Left forelimb (tissue), 1 donor: ENCODE data around the gene SLX9.

Experiments used
- DNase-seq: peaks from one replicate; pipeline ENCODE4 v3.0.0-alpha.2; 2018; ENCODE audit warnings: low spot score

The SLX9 gene

DNA sequence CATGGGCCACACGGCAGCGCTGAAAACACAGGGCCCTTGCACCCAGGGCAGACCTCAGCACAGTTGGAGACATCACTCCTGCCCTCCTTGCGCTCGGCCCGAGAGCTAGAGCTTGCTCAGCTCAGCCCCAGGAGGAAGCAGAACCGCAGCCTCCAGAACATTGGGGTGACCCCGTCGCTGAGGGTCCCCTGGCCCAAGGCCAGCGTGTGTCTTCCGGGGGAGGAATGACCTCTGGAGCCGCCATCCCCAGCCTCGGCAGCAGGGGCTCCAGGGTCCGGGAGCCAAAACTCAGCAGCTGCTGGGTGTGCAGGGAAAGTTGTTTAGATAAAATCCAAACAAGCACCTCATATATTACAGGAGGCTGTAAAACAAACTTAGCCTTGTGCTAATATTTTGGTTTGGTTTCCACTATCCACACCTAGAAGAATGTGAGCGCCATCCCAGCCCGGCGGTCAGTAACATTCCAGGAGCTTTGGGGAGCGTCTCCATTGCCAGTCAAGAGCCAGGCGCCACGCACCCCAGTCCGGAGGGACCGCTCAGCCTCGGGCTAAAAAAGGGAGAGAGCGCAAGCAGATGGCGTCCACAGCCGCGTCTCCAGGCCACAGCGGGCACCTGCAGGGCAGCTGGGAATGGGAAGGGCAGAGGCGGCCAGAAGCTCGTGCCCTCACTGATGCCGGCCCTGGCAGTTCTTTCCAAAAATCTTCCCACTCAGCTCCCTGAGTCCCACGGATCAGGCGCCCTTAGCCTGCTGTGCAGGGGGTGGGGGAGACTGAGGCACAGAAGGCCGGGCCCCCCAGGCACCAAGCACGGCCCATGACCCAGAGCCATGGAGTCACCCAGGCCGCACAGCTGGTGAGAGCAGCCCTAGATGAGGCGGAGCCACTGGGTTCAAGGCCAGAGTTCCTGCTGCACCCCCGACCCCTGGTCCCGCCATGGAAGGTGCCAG is 52.0 kb downstream of the SLX9 start:
- no peak for DNase-seq

DNA sequence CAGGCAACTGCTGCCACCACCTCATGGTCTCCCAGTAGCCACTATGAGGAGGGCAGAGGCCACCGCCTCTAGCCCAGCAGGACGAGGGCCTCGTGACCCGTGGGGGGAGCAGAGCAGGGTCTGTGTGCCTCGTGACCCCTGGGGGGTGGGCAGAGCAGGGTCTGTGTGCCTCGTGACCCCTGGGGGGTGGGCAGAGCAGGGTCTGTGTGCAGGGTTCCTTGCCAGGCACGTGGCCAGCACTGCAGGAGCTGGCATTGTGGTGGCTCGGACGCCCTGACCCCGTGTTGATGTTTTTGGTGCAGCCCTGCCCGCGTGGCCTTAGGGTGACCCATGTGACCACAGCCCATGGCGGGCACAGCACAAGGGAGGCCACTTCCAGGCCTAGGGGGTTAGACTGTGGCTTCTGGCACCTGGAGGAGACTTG is 52.8 kb downstream of the SLX9 start:
- no peak for DNase-seq

DNA sequence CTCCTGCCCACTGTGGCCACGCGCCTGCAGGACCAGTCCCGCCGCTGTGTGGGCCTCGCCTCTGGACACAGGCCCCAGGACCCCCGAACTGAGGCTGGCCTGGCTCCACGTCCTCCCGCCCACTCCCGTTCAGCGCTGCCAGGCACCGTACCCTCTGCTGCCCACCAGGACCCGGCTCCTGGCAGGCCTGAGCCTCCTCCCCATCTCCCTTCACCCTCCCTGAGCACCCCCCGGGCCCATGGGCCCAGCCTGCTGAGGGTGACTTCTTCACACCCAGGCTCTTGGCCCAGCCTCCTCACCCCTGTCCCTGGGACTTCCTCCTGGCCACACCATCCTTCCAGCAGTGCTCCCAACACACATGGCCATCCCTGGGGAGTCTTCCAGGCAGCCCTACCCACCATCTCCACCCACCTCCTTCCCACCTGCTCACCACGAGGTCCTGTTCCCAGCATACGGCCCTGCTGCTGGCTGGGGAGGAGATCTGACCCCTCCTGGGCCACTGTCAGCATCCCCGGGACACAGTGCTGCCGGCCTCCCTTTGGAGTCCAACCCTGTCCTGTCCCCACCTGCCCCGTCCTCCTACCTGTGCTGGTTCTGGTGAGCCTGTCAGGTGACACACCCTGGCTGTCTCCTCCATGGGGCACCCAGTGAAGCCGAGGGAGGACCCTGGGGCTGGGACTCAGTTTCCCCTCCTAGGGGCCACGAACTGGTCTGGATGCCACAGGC is 53.7 kb downstream of the SLX9 start:
- no peak for DNase-seq

DNA sequence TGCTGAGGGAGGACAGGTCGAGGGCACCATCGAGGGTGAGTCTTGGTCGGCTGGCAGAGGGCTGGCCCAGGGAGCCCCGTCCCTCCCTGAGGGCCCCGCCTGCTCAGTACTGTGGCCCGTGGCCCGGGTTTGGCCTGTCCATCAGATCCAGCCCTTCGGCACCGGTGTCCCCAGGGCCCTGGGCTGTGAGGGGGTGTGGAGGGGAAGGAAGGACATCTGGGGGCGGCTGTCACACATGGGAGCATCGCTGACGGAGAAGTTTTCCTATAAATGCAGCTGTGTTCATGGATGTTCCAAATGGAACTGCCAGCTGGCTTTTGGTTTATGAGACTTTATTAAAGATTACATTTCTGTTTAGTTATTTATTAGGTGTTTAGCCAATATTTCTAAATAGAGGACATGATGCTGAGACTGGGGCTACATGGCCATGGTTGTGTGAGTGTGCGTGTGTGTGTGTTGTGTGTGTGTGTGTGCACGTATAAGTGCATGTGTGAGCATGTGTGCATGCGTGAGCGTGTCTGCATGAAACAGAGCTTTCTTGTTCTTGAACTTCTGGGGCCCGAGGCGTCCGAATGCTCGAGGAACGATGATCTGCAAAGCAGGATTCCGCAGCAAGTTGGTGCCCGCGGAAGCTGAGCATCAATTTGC is 54.3 kb downstream of the SLX9 start:
- DNase-seq, result peak; percentile 87

DNA sequence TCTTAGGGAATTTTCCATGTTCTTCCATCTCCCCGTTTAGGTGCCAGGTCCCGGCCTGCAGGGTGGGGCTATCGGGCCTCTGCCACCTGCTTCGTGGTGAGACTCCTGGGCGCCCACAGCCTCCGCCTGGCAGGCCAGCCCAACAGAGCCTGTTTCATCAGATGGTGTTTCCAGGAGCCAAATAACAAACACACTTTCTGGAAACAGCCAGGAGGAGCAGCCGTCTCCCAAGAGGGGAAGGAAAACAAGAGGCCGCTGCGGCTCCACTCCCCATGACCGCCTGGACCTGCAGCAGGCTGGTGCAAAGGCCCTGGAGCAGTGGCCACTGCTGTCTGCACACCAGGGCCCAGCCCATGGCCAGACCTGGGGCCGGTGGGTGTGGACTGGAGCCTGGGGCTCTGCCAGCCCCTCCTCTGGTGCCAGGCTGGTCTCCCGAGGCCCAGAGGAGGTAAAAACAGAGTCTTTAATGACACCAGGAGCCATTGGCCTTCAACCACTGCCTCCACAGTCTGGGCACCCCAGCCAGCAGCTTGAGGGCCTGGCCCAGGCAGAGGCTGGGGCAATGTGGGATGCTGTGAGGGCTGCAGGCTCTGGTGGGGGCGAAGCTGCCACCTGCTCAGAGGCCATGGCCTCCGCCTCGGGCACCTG is 55.0 kb downstream of the SLX9 start:
- DNase-seq, result no peak

DNA sequence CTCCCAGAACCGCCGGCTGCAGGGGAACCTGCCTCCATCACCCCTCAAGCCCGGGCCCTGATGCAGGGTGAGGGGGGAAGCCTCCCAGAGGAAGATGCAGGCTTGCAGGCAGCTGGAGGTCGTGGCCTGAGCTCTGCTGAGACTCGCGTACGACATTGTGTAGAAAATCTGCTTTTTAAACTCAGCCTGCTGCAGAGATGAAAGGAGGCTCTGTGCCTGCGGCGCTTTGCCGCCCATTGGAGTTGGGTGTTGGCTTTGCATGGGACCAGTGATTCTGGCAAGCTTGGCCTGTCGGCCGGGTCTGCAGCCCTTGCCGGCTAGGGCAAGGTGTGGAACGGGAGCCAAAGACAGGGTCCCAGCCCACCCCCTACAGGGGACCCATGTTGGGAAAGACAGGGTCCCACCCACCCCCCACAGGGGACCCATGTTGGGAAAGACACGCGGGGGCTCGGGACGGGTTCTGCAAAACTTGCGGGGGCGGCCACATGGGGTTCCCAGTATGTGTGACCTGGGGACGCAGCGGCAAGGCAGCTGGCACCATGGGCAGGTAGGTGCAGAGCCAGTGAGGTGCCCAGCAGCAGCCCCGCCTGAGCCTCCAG is 55.6 kb downstream of the SLX9 start:
- no peak for DNase-seq

DNA sequence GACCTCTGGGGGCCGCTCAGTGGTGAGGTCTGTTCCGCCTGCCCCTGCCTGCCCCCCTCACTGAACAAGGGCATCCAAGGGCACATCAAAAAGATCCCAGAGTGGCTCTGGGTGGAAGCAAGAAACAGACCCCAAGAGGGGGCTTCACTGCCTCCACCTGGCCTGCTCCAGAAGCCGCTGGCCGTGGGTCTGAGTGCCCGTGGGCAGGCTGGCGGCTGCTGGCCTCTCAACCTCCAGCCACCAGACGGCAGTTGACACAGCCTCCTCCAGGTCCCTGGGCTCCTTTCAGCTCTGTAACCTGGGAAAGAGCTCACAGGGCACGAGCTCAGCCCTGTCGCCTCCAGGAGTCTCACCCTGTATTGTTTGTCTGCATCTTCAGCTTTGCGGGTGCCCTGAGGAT is 56.3 kb downstream of the SLX9 start:
- DNase-seq, result no peak

DNA sequence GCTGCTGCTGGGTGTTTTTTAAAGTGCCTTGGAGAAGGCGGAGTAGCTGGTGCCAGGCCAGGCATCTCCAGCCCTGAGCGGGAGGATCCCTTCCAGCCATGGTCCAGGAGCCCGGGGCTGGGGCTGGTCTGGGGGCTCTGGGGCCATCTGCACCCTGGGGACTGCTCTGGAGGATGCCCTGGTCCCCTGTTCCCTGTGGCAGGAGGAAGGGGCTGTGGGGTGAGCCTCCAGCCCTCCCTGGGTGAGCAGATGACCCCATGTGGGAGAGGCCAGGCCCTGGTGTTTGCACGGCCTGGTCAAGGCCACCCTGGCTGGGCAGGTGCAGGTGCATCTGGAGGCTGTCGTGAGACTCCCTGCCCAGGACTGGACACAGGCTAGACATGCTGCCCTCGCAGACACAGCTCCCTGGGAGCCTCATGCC is 56.7 kb downstream of the SLX9 start:
- DNase-seq, result no peak

DNA sequence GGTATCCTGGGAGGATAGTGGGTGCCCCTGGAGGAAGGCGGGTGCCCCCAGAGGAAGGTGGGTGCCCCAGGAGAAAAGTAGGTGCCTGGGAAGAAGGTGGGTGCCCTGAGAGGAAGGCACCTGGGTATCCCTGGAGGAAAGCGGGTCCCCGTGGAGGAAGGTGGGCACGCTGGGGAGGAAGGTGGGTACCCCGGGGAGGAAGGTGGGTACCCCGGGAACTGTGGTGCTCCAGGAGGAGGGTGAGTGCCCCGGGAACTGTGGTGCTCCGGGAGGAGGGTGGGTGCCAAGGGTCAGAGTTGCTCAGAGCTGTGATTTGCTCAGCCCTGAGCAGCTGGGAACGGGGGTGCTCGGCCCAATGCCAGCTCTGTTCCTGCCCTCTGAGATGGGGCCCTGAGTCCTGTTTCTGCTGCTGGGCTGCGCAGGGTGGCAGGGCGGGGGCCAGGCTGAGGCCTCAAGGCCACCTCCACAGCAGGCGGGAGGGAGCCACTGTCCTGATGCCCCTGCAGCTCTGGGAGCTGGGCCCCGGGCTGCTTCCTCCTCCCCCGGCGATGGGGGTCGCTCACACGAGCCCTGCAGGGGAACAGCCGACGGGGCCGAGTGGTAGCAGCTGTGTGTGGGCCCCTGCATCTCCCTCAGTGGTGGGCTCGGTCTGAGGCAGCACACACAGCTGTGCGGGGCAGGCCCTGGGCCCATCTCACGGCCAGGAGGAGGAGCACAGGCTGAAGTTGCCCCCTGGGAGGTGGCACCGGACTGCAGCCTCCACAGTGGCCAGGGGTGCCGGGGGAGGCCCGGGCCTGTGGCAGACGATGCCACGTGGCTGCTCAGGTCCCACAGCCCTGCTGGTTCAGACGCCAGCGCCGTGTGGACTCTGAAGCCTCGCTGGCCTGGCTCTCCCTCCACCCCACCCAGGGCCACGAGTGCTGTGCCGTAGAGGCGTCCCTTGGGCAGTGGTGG is 57.4 kb downstream of the SLX9 start:
- no peak for DNase-seq

DNA sequence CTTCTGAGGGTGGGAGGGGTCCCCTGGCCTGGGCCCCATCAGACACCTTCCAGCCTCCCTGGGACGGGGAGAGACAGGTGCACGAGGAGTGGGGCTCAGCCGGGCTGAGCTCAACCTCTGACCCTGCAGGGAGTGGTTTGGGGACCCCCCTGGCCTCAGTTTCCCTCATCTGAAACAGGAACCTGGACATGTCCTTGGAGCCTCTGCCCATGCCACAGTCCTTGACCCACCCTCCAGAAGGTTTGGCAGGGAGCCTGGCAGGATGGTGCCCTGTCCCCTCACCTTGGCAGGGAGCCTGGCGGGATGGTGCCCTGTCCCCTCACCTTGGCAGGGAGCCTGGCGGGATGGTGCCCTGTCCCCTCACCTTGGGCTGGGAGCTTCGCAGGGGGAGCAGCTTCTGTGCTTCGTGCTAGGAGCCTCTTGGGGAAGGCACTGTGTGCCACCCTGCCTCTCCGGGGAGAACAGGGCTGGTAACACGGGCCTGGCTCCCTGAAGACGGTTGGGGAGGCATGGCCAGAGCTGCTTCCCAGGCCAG is 58.3 kb downstream of the SLX9 start:
- no peak for DNase-seq

DNA sequence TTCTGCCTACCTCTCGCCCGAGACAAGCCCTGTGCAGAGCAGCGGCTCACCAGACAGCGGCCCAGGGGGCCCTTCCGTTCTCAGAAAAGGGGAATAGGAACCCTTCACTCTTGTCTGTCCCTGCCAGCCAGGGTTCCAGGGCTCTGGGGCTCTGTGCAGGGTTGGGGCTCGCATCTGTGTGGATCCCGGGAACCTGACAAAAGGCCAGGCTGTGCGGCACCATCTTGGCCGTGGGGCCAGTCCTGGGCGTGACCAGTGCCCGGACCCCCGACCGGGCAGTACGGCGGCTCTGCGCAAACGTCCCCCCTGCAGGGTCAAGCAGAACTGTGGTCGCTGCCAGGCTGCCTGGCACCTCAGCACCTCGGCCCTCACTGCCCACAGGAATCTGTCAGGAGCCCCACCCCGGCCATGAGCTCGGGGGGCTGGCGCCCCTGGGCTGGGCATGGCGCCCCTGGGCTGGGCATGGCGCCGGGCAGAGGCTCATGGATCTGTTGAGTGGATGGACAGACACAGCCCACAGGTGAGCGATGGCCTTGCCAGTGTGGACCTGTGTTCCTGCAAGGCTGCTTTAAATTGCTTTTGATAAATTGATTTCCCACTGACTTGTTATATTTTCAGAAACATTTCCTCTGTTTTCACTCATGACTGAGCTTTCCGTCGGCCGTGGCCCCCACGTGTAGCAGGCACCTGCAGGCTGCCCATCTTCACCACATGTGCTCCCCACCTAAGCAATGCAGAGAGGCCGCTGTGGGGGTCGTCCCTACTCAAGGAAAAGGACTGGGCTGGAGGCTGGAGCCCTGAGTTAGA is 59.0 kb downstream of the SLX9 start:
- DNase-seq, result no peak

DNA sequence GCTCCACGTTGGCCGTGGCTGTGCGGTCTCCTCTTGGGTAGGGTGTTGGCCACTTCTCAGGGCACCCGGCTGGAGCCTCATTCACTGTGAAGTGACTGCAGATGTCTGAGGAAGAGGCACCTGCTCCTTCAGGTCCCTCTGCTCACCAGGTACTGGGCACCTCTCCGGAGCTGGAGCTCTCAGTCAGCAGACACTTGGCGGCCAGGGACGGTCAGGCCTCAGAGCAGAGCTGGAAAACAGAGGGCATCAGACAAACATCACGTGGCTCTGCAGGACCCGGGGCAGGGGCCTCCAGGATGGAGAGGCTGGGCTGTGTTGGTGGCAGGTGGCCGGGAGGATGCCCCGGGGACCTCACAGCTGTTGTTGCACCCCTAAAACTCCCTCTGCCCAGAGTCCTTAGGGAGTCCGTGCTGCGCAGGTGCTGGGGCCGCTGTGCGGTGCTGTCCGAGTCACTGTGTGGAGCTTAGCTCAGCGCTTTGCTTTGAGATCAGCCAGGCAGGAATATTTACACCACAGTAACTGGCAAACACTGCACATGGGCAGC is 59.7 kb downstream of the SLX9 start:
- no peak for DNase-seq

DNA sequence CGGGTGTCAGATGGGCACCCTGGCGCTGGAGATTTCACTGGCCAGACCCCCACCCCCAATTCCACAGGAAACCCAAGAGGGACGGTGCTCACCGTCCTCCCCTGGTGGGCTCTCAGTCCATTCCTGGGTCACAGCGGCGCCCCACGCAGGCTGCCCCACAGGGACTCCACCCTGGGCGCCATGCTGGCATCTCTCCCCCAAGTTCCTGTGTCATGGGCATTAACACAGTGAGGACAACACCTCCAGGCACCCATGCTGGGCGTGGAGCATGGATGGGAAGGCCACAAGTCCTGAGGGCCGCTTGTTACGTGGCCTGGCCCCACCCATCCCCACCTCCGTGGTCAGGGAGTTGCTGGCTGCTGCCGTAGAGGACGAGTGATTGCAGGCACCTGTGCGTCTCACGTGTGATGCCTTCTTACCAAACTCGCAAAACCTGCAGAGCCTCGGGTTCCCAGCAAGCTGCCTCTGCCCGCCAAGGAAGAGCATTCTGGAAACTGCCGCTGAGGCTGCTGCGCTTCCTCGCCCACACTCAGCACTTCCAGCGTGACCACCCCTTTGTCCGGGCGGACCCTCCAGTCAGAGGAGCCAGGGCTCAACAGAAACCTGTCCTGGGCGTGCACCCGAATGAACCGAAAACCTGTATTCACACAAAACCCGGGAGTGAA is 60.3 kb downstream of the SLX9 start:
- DNase-seq, result no peak

DNA sequence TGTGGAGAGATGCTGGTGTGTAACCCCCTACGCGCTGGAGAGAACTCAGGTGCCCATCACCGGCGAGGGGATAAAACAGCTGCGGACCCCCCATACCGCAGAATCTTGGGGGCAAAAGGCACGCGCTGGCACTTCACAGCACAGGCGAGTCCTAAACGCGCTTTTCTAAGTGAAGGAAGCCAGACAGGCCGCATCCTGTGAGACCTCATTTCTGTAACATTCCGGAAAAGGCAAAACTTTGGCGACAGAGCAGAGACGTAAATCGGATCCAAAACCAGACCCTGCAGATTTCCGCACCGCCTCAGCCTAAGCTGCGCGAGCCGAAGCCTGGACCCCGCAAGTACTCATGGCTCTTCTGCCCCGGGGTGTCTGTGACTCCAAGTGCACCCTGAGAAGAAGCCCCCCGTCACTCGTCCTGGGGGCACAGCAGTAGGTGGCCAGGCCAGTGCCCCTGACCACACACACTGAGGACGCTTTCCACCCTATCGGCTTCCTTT is 60.9 kb downstream of the SLX9 start:
- no peak for DNase-seq

DNA sequence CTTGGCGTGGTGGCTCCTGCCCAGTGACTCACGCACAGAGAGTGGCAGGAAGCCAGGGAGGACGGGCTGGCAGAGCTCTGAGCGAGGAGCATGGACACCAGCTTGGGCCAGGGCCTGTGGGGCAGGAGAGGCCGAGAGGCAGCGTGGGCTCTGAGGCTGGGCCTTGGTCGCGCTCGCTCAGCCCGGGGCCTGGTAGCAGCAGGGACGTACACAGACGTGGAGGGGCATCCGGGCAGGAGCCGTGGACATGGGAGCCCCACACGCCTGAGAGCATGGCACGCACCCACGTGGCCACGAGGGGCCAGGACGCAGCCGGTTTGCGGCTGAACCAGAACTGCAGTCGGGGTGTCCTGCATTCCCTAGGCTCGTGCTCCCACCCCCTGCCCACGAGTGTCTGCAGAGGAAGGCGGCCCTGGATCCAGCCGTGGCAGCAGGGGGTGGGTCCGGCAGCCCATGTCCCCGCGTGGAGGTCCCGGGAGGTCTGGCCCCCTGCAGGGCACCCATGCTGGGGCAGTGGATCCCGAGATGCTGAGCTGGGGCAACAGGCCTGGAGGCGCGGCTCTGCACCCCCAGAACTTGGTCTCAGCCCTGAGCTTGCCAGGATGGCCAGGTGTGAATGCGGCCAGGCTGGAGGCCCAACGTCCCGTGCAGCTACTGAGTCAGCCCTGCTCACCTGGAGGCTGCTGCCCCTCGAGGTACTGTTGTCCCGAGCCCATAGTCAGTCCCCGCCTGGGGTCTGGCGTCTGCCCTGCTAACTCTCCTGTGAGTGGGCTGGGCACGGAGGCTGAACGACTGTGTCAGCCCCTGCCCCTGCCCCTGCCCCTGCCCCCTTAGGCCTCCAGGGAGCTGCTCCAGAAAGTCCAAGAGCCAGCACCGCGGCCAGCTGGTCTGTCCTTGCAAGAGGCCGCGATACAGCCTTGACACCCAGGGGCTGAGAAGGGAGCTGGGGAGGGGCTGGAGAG is 61.6 kb downstream of the SLX9 start:
- DNase-seq, result no peak

DNA sequence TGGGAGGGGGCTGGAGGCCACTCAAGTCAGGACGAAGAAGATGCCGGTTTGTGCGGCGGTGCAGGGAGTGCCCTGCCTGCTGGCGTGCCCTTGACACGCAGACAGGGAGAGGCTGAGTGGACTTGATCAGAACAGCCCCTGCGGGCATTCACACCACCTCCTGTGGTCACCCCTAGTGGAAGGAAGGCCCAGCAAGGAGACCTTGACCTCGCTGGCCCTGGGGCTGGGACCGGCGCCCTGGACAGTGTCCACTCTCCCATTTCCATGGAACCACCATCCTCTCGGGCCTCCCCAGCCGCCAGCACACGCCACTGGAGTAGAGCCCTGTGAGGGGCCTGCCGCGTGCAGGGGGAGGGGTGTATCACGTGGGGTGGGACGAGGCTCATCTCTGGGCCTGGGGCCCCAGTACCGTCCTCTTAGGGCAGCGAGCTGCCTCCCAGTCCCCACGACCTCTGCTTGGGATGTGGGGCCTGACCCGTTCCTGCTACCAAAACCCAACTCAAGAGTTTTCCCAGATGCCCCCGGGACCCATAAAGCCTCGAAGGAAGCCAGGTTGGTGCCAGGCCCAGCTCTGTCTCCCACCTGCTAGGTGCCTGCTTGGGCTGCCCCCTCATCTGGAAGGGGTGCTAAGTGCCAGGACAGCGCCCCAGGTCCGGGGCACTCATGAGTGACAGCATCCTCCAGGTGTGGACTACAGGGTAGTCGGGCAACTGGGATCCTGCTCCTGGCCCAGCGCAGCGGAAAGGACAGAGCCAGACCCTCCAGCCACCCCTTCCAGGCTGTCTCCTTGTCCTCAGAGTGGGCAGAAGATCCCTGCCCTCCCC is 62.8 kb downstream of the SLX9 start:
- DNase-seq, result no peak
